NCI-H526 treated with DMSO at 0.1 percent for 48 hours (cell line): ENCODE data around the gene SART1.
A peak's percentile ranks its signal among the peaks of the same experiment; 100 is the strongest.

Experiments
- DNase-seq: peaks from one replicate; lab custom pipeline; 2025; lab: John Stamatoyannopoulos, UW

SART1 gene

DNA sequence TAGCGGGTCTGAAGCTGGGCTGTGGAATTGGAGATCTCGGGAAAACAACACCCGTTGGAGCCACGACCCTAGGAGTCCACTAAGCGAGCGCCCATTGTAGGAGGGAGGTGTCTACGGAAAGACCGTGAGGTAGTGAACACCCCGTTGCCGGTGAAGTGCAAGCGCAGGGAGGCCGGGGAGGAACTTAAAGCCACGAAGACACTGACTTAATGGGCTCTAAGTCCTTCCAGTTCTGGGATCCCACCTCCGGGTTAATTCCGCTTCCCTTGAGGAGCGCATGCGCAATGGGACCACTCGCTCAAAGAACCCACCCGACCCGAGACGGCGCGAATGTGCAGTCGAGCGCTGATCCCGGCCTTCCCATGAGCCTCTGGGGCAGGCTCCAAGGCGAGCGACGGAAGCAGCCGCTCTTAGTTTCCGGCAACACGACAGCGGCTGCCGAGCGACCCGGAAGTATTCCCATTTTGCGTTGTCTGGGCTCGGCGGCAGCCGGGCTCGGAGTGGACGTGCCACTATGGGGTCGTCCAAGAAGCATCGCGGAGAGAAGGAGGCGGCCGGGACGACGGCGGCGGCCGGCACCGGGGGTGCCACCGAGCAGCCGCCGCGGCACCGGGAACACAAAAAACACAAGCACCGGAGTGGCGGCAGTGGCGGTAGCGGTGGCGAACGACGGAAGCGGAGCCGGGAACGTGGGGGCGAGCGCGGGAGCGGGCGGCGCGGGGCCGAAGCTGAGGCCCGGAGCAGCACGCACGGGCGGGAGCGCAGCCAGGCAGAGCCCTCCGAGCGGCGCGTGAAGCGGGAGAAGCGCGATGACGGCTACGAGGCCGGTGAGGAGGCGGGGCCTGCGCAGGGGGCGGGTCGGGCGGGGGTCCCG lies at the start of gene SART1:
Gene SART1 (plus strand): TSS at position 468 of the 874 bp plus-strand sequence. CDS start 47 bp downstream, at position 515.
- peak; percentile 97 for DNase-seq

GRCh38 chr11:65912845-65913244 lies 48.7 kb upstream of the SART1 start:
- DNase-seq, result no peak

GRCh38 chr11:65915101-65915820 lies 46.3 kb upstream of the SART1 start:
- DNase-seq, result no peak

GRCh38 chr11:65915821-65916251 lies 45.7 kb upstream of the SART1 start:
- no peak for DNase-seq

DNA sequence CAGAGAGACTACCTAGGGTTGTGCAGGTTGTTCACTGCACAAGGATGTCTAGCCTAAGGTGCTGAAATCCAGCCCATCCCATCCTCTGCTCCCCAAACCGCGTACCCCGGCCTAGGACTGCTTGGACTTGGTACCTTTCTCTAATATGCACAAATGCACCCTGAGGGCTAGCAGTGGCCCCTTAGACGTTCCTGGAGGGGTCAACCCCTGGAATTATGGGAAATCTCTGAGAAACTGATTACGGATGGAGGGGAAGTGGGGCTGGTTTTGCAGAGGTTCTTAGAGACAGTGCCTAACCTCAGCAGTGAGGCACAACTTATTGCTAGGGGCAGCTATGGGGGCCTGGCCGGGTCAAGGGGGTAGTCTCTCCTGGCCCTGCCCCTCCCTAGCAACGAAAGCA lies 45.1 kb upstream of the SART1 start:
- no peak for DNase-seq

DNA sequence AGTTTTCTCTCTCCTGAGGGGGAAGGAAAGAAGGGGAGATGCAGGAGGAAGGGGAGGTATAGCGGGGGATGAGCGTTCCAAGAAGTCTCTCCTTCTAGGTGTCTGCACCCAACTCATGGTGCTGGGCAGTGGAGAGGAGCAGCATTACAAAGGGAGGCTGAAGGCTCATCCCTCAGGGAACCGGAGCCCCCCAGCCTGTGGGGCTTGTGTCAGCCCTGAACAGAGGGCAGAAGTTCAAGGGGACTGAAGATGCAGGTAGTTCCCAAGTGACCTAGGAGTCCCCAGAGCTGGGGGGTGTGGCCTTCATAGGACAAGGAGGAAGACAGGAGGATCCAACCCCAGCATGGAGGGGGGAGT lies 44.5 kb upstream of the SART1 start:
- DNase-seq, result no peak

DNA sequence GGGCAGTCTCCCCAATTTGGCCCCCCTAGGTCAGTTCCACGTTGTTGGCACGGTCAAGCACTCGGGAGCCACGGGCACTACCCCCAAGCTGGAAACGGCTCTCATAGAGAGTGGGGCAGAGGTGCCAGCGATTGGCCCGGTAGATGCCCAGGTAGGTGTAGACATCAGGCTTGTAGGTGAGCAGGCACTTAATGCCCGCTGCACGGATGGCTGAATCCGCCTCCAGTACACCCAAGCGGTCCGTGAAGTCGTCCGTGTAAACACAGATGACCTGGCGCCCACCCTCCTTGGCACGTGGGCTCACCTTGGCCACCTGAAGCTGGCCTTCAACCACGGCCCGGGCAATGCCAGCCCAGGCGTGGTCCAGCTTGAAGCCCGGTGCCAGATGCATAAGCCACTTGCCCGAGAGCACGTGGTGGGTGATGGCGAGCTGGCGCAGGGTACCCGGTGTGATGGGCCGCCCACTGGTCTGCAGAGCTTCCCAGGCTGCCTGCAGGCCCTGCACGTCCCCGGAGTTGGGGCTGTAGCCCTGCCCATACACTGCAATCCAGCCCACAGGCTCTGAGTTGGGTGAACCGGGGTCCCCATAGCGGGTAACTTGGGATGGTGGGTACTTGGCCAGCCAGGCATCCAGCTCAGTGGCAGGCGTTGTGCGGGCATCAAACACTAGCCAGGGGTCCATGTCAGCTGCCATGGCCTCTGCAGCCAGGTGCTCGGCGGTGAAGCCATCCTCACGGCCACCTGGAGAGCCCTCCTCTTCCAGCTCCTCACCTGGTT lies 43.9 kb upstream of the SART1 start:
- no peak for DNase-seq

DNA sequence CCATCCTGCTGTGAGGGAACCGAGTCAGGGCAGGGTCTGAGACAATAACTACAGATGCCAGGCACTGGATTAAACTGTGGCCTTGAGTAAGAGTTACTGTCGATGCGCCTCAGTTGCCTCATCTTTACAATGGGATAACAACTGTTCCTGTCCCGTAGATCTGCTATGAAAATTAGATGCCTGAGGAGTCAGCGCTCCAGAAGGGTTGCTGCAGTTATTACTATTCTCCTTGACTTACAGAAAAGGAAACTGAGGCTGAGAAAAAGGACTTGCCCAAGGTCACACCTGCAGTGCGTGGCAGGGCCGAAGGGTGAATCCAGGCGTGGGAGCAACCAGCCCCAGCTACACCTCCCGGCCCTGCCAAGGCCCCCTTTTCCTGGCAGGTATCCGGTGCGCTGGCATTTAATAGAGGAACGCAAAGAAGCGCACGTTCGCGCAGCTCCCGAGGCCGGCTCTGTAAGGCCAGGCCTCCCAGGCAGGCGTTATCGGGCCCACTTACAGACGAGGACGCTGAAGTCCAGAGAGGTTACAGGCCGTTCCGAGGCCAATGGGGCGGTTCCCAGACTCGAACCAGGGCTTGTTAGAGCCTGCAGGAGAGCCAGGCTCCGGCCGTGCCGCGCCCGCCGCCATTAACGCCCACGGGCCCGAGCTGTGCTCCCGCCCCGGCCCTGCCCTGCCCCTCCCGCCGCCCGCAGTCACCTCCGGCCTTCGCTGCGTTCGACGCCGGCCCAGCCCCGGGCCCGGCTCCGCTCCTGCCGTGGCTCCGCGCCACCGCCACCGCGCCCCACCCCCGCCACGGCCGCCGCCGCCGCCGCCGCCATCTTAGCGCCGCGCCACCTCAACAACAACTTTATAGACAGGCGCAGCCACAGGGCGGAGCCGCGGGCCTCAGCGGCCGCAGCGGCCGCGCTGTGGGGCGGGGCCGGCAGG lies 43.1 kb upstream of the SART1 start, which contains the start of gene C11orf68:
Gene C11orf68 (minus strand): TSS at position 852 of the 930 bp plus-strand sequence. CDS start 31 bp downstream, at position 821.
- no peak for DNase-seq

DNA sequence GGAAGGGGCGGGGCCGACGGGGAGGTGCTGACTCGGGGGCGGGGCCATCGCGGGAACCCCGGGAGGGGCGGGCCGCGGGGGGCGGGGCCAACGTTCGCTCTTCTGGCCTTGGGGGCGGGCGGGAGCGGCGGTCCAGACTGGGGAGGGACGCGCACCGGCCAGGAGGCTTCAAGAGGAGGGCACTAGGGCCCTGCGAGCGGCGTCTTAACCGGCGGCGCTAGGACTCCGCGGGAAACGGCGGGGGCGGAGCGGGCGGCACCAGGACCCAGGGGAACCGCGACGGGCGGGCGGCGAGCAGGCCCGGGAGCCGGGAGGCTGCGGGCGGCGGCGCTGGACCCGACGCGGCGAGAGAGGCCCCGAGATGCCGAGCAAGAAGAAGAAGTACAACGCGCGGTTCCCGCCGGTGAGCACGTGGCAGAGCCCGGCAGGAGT lies 42.4 kb upstream of the SART1 start, which contains the start of gene DRAP1:
Gene DRAP1 (plus strand): TSS at position 286 of the 432 bp plus-strand sequence. CDS start 76 bp downstream, at position 362.
- peak; percentile 98 for DNase-seq

DNA sequence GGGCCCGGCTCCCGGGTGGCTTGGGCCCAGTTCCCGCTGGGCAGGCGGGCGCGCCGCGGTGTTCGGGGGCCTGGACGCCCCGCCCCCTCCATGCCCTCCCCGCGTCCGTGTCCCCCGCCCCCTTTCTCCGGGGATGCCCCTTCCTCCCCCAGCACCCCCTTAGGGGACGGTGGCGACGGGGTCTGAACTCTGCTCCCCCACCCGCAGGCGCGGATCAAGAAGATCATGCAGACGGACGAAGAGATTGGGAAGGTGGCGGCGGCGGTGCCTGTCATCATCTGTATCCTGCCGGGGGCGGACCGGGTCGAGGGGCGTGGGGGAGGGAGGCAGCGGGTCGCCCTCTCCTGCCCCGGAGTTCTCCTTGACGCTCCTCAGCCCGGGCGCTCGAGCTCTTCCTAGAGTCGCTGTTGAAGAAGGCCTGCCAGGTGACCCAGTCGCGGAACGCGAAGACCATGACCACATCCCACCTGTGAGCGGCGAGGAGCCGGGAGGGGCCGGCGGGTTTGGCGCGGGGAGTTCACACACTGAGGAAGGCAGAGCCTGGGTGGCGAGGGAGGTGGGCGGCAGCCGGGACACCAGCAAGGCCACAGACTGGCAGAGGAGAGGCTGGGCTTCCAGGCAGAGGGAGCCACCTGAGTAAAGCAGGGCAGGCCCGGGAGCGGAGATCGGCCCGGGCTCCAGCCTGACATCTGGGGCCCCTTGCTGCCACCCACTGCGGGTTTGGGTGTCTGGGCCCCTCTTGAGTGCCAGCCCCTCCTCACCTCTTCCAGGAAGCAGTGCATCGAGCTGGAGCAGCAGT lies 41.8 kb upstream of the SART1 start:
- DNase-seq, result no peak

GRCh38 chr11:65920372-65920802 lies 41.1 kb upstream of the SART1 start:
- DNase-seq, result no peak

GRCh38 chr11:65921033-65921555 lies 40.4 kb upstream of the SART1 start:
- no peak for DNase-seq

DNA sequence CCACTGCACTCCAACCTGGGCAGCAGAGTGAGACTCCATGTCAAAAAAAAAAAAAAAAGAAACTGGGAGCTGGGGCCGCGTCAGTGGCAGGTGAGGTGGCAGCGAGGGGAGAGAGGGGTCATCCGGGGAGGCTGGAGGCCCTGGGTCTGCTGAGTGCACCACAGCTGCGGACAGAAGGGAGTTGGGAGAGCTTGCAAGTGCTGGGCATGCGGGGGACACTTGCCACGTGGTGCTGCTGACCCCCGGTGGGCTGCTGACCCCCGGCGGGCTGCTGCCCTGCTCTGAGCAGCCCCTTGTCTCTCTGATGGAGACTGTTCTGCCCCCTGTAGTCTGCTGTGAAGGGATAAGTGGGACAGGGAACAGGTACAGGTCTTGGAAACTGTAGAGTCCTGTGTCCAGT lies 39.7 kb upstream of the SART1 start:
- DNase-seq, result no peak

DNA sequence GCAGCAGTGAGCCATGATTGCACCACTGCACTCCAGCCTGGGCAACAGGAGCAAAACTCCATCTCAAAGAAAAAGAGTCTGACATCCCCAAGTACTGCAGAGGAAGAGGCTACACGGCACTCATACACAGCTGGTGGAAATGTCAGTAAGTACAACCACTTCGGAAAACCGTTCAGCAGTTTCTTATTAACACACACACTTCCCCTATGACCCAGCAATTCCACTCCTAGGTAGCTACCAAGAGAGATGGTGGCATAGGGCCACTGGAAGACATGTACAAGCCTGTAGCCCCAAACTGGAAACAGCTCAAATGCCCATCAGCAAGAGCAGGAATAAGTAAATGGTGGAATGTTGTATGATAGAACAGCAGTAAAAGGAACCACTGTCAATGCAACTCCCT lies 39.0 kb upstream of the SART1 start:
- no peak for DNase-seq

DNA sequence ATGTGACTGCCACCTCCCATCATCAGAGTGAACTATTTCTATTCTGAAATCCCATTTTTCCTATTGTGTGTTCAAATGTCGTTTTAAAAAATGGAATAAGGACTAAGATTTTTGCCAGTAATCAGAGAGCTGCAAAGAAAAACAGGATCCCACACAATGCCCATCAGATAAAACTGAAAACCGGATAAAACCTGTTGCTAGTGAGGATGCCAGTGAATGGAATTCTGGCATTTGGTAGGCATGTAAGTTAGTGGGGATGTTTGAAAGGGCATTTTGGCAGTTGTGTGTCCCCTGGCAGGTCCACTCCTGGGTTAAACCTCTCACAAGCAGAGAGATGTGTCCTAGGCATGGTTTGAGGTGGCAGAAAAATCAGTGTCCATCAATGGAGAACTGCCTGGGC lies 36.1 kb upstream of the SART1 start:
- DNase-seq, result no peak

GRCh38 chr11:65927904-65928397 lies 33.6 kb upstream of the SART1 start:
- DNase-seq, result no peak

GRCh38 chr11:65928667-65929066 lies 32.9 kb upstream of the SART1 start:
- DNase-seq, result no peak

GRCh38 chr11:65931773-65932557 lies 29.6 kb upstream of the SART1 start:
- no peak for DNase-seq

GRCh38 chr11:65932558-65932919 lies 29.0 kb upstream of the SART1 start:
- DNase-seq, result no peak
